ENCODE measurements around the gene GBGT1.

Gene GBGT1

GRCh38 chr9:133125941-133126696 lies 37.6 kb downstream of the GBGT1 start:
- DNase-seq (ENCODE audit: low spot score) = peak; percentile 75

DNA sequence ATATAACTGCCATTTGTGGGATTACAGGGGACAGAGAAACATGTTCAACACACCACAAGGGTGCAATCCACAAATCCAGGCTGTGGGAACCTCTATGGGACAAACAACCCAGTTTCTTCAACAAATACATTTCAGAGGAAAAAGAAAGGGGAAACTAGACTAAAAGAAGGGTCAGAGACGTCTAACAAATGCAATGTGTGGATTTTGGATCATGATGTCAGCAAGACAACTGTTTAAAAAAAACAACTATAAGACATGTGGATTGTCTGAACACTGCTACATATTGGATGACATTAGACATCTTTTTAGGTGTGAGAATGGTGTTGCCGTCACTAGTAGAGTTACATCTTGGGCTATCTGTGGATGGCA lies 38.8 kb downstream of the GBGT1 start:
- DNase-seq (ENCODE audit: low spot score) = no peak

GRCh38 chr9:133124123-133124906 lies 39.4 kb downstream of the GBGT1 start:
- DNase-seq (ENCODE audit: low spot score) = no peak

GRCh38 chr9:133122935-133123611 lies 40.6 kb downstream of the GBGT1 start:
- no peak for DNase-seq (ENCODE audit: low spot score)

- DNase-seq (ENCODE audit: low spot score) = no peak
Observed at GRCh38 chr9:133122605-133122934, 41.1 kb downstream of the GBGT1 start.

DNA sequence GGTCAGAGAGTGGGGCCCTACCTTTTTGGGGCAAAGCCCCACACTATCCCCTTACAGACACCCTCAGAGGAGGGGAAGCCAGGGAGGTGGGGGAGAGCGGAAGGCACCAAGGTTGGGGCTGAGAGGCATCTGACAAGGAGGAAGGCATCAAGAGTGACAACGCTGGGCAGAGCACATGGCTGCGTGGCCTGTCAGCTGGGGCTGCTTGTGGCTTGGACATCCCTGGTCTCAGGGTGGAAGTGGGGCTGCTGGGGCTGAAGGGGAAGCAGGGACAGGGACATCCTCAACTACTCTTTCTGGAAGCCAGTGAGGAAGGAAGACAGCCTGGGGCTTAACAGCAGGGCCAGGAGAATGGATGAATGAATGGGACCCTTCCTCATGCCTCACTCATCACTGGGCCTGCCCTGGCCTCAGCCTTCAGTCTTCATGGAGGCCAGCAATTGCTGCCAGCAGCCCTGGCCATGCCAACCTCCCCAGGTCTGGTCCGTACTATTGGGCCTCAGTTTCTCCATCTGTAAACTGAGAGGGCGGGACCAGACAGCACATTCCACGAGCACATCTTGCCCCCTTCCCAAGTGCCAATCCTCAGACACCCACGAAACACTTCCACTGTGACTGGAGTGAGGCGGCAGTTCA lies 41.7 kb downstream of the GBGT1 start:
- DNase-seq (ENCODE audit: low spot score) = no peak

DNA sequence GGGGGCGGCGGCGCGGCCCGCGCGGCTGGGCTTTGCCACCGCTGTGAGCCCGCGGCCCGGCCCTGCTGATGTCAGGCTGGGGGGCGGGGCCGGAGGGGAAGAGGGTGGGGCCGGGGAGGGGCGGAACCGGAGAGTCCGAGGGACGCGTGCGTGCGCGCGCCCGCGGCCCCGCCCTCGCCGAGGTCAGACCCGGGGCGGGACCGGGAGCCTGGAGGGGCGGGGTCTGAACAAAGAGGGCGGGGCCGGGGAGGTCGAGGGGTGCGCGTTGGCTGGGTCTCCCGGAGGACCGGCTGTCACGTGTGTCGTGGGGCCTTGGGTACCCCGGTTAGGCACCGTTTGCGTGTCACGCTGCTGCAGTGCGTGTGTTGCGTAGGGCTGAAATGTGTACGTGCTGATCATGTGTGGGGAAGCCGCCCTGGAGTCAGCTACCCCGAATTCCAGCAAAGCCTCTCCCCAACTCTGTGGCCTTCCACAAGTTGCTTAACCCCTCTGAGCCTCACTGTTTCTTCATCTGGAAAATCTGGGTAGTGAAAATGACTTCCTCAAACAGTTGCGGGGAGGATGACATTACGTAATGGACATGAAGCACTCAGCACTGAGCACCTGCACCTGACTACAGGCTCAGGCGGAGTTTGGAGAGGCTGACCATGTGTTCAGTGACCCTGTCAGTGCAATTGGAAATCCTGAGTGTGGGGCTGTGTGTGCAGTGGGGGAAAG lies 42.4 kb downstream of the GBGT1 start, which contains the start of gene RALGDS:
Gene RALGDS, minus strand, starts transcription at position 43 of the 717 bp plus-strand sequence. CDS start 86 bp downstream, outside the sequence.
- peak; percentile 97 for DNase-seq (ENCODE audit: low spot score)

DNA sequence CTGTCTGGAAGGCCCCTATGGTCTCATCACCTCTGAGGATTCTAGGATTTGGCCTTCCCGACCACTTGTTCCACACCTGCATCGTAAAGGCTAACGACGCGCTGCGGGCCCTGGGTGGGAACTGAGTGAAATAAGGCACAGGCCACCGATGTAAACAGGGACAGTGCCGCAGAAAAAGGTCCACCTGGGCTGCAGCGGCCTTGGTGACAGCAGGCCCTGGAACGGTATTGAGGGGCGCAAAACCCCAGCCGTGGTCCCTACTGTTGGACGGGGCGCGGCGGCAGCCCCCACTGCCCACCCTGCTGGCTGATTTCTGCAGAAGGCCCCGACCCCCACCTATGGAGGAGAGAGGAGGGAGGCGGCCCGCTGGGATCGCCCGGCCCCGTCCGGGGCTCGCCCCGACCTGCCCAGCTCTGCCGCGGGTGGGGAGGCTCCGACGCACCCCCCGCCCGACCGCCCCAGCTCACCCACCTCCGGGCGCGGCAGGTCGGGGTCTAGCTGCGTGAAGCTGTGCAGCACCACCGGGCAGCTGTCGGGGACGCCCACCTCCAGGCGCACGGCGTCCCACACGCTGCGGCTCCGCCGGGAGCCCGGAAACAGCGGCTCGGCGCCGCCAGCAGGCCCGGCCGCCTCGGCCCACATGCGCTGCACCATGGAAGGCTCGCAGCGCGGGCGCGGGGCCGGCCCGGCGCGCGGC lies 43.1 kb downstream of the GBGT1 start:
- DNase-seq (ENCODE audit: low spot score) = no peak

DNA sequence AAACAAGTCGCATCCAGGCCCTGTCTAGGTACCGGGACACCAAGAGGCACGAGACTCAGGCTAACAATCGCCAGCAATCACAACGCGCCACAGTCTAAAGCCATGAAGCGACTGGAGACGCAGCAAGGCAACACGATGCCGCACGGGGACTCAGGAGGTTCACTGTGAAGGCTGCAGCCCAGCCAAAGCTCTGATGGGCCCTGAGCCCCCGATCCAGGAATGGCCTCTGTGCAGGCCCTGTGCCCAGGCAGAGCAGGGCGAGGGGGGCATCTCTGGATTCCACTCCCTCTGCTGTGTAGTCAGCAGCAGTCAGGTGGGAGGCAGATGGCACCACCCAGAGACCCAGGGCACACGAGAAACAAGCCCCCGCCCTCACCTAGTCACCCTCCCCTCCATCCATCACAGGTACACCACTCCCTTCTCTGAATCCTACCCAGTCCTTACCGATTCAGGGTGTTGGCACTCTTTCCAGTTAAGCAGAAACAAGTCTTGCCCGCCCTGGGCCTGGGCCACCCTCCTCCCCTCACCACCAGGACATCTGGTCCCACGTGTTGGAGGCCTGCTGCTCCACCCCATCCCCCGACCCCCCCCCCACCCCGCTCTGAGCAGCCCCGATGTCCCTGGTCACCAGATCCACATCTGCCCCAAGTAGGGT lies 43.7 kb downstream of the GBGT1 start:
- DNase-seq (ENCODE audit: low spot score) = no peak

GRCh38 chr9:133119103-133119845 lies 44.4 kb downstream of the GBGT1 start:
- no peak for DNase-seq (ENCODE audit: low spot score)

GRCh38 chr9:133118568-133118967 lies 45.1 kb downstream of the GBGT1 start:
- no peak for DNase-seq (ENCODE audit: low spot score)

DNA sequence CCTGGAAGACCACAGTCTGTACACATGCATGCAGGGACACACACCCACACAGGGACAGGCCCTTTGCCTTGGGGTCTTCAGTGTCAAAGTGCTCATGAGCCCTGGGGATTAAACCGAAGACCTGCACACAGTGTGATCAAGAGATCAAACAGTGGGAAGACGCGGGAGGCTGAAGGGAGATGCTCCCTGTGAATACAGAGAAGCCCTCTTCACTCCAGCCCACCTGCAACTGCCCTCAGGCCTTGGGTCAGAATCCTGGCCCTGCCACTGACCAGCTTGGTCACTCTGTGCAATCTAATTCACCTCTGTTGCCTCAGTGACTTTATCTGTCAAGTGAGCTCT lies 45.6 kb downstream of the GBGT1 start:
- DNase-seq (ENCODE audit: low spot score) = no peak

- no peak for DNase-seq (ENCODE audit: low spot score)
Observed at GRCh38 chr9:133117271-133118178, 46.2 kb downstream of the GBGT1 start.

- DNase-seq (ENCODE audit: low spot score) = no peak
Observed at GRCh38 chr9:133116346-133117231, 47.1 kb downstream of the GBGT1 start.

DNA sequence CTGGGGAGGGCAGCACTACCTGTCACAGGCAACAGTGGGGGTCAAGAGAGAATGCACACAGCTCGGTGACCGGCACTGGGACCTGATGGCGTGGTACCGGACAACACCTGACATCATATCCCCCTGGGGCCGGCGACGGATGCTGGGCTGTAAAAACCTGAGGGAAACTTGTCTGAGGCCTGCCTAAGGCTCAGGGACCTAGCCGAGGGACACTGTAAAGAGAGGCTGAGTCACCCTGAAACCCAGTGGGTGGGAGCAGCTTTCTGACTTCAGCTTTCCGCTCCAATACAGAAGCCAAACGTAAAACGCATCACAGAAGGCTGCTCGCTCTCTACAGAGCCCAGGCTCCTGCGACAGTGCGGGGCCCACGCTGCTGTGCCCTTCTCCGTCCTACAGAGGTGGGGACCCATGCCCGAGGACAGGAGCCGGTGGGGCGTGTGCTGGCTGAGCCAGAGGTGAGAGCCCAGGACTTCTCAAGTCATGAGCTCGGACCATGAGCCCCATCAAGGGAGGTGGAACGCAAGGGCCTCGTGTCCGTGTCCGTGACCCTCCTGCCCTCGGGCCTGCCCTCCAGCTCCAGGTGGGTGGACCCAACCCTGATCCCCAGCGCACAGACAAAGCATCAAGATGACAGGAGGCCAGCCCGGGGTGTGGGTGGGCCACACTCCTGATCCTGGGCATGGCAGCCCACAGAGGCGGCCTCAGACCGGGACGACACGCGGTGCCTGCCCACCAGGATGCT lies 47.9 kb downstream of the GBGT1 start:
- no peak for DNase-seq (ENCODE audit: low spot score)

GRCh38 chr9:133114886-133115603 lies 48.7 kb downstream of the GBGT1 start:
- DNase-seq (ENCODE audit: low spot score) = no peak
